ENCODE results near the gene LUC7L. TPM values are rescaled to one million over a fixed set of nuclear protein-coding genes. Genes with fewer than 3 reads are reported as not detected.
A peak's percentile ranks its signal among the peaks of the same experiment; 100 is the strongest.
"Not testable (repeated sequence)": the region's sequence is repeated elsewhere in the genome, so short reads cannot be mapped to it uniquely, and the experiment has no call there.

The LUC7L gene
- total RNA-seq, 1 experiment from 2014 or later = 137 TPM

DNA sequence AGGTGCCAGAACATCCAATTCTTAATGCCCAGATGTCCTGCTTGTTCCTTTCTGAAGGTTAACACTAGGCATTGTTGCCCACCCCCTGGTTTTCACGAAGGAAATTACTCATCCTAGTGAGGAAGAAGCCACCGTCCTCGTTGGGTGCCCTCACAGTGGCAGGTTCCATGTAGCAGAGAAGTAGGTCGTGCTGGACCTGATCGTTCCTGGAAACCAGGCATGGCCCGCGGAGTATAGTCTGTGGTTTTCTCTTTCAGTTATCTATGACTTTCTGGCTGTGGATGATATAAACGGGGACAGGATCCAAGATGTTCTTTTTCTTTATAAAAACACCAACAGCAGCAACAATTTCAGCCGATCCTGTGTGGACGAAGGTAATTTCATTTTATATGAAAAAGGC is 30.0 kb upstream of the LUC7L start:
- Histone ChIP-seq H3K23me2 (ENCODE audit: insufficient read length, low read depth, low read length, poor library complexity, severe bottlenecking) (no peaks in the 10 kb centered on the region), H3K23ac (ENCODE audit: insufficient read length, low read depth, low read length) (no peak overlapping the region), H4K8ac (replicated peaks; ENCODE audit: insufficient read length, low read depth, low read length) (no peak overlapping the region), H3K79me2 (ENCODE audit: insufficient read depth, low read length) (no peaks in the 10 kb centered on the region), H3T11ph (ENCODE audit: low read length) (no peak overlapping the region), H2BK12ac (ENCODE audit: insufficient read length, low read depth, low read length) (no peak overlapping the region), H3K27ac (ENCODE audit: insufficient read length, low read depth, low read length) (no peak overlapping the region), H2BK120ac (ENCODE audit: low read depth, low read length, poor library complexity, severe bottlenecking) (no peak overlapping the region), H3K27me3 (ENCODE audit: insufficient read depth, low read length) (no peaks in the 10 kb centered on the region), H3K4ac (ENCODE audit: low read depth, low read length) (no peak overlapping the region), H3K4me2 (ENCODE audit: insufficient read depth, insufficient read length, low read length) (no peak overlapping the region), H2BK5ac (ENCODE audit: insufficient read length, low read length) (no peak overlapping the region), H3K79me1 (ENCODE audit: insufficient read depth, low read depth, low read length, poor library complexity, severe bottlenecking) (no peaks in the 10 kb centered on the region), H3K14ac (ENCODE audit: insufficient read depth, low read length) (no peak overlapping the region), H2BK20ac (ENCODE audit: low read depth, low read length, poor library complexity, severe bottlenecking) (no peak overlapping the region), H4K5ac (ENCODE audit: insufficient read length, low read depth, low read length) (no peak overlapping the region), H2AFZ (ENCODE audit: low read length) (no peak overlapping the region), H3K9ac (ENCODE audit: extremely low read depth, insufficient read length, low read length) (no peak overlapping the region), H3K9me3 (ENCODE audit: control insufficient read depth, low read depth, low read length) (no peaks in the 10 kb centered on the region), H3K4me1 (ENCODE audit: insufficient read depth, low read length) (no peaks in the 10 kb centered on the region), H2BK15ac (ENCODE audit: low read depth, low read length) (no peak overlapping the region), H2AK5ac (ENCODE audit: insufficient read length, low read length) (no peak overlapping the region), H3K56ac (ENCODE audit: insufficient read length, low read depth, low read length) (no peak overlapping the region), H4K91ac (ENCODE audit: insufficient read length, low read depth, low read length) (no peak overlapping the region), H4K20me1 (ENCODE audit: control insufficient read depth, insufficient read depth, insufficient read length) (no peaks in the 10 kb centered on the region), H3K18ac (ENCODE audit: insufficient read length, low read depth, low read length) (no peak overlapping the region)
- no CpG with 5 or more reads among the region's 10 CpGs for WGBS (ENCODE audit: extremely low coverage, insufficient read length, low lambda C conversion rate)
- no peak for DNase-seq
- TF ChIP-seq, protein P1, sequence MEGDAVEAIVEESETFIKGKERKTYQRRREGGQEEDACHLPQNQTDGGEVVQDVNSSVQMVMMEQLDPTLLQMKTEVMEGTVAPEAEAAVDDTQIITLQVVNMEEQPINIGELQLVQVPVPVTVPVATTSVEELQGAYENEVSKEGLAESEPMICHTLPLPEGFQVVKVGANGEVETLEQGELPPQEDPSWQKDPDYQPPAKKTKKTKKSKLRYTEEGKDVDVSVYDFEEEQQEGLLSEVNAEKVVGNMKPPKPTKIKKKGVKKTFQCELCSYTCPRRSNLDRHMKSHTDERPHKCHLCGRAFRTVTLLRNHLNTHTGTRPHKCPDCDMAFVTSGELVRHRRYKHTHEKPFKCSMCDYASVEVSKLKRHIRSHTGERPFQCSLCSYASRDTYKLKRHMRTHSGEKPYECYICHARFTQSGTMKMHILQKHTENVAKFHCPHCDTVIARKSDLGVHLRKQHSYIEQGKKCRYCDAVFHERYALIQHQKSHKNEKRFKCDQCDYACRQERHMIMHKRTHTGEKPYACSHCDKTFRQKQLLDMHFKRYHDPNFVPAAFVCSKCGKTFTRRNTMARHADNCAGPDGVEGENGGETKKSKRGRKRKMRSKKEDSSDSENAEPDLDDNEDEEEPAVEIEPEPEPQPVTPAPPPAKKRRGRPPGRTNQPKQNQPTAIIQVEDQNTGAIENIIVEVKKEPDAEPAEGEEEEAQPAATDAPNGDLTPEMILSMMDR (conservative IDR thresholded peaks at IDR 0.05) = no peak
- Mint-ChIP-seq H3K36me3 (ENCODE audit: insufficient read depth in 1 of 3, low read depth in 3 of 3) (peaks cover 20 to 69% (median 43%) of the 10 kb centered on the region in 3 experiments; a peak in 6 of 7 replicates), H3K27me3 (ENCODE audit: low read depth) (no peaks in the 10 kb centered on the region), H3K27ac (peak overlapping the region in 1 of 3 experiments; percentile 28; a peak in 1 of 7 replicates), H3K4me1 (no peaks in the 10 kb centered on the region; a peak in 1 of 4 replicates), H3K9me3 (no peaks in the 10 kb centered on the region), H3K4me3 (no peak overlapping the region)

GRCh38 chr16:258091-258490 is 28.8 kb upstream of the LUC7L start:
- H4K8ac ChIP-seq (replicated peaks; ENCODE audit: insufficient read length, low read depth, low read length); H3K56ac ChIP-seq (ENCODE audit: insufficient read length, low read depth, low read length); H3K27me3 Mint-ChIP-seq (ENCODE audit: low read depth); H3K14ac ChIP-seq (ENCODE audit: insufficient read depth, low read length); H3K9me3 ChIP-seq (ENCODE audit: control insufficient read depth, low read depth, low read length); H2BK20ac ChIP-seq (ENCODE audit: low read depth, low read length, poor library complexity, severe bottlenecking); H3K18ac ChIP-seq (ENCODE audit: insufficient read length, low read depth, low read length); DNase-seq; H2BK12ac ChIP-seq (ENCODE audit: insufficient read length, low read depth, low read length); H3K23ac ChIP-seq (ENCODE audit: insufficient read length, low read depth, low read length); H3K23me2 ChIP-seq (ENCODE audit: insufficient read length, low read depth, low read length, poor library complexity, severe bottlenecking); H4K91ac ChIP-seq (ENCODE audit: insufficient read length, low read depth, low read length); H3T11ph ChIP-seq (ENCODE audit: low read length); H2BK15ac ChIP-seq (ENCODE audit: low read depth, low read length); H3K9me3 Mint-ChIP-seq; H4K5ac ChIP-seq (ENCODE audit: insufficient read length, low read depth, low read length); H3K4me1 ChIP-seq (ENCODE audit: insufficient read depth, low read length); H2BK5ac ChIP-seq (ENCODE audit: insufficient read length, low read length); H2AK5ac ChIP-seq (ENCODE audit: insufficient read length, low read length); H2BK120ac ChIP-seq (ENCODE audit: low read depth, low read length, poor library complexity, severe bottlenecking); H3K27ac ChIP-seq (ENCODE audit: insufficient read length, low read depth, low read length); H3K4ac ChIP-seq (ENCODE audit: low read depth, low read length); H3K4me3 Mint-ChIP-seq; H4K20me1 ChIP-seq (ENCODE audit: control insufficient read depth, insufficient read depth, insufficient read length); H3K79me1 ChIP-seq (ENCODE audit: insufficient read depth, low read depth, low read length, poor library complexity, severe bottlenecking); H3K9ac ChIP-seq (ENCODE audit: extremely low read depth, insufficient read length, low read length); H2AFZ ChIP-seq (ENCODE audit: low read length); H3K4me2 ChIP-seq (ENCODE audit: insufficient read depth, insufficient read length, low read length); H3K79me2 ChIP-seq (ENCODE audit: insufficient read depth, low read length); H3K27me3 ChIP-seq (ENCODE audit: insufficient read depth, low read length); H3K4me1 Mint-ChIP-seq: not testable (repeated sequence)
- no CpG with 5 or more reads among the region's 13 CpGs for WGBS (ENCODE audit: extremely low coverage, insufficient read length, low lambda C conversion rate)
- Mint-ChIP-seq H3K27ac (peak overlapping the region in 1 of 3 experiments; percentile 39; a peak in 2 of 7 replicates), H3K36me3 (ENCODE audit: insufficient read depth in 1 of 3, low read depth in 3 of 3) (peaks cover 20 to 66% (median 44%) of the 10 kb centered on the region in 3 experiments; a peak in 6 of 7 replicates)
